Aorta (tissue), 5 donors: Measurements from ENCODE around the gene CPA3. TPM values are rescaled to one million over a fixed set of nuclear protein-coding genes. Genes with fewer than 3 reads are reported as not detected.

Source experiments
- ATAC-seq: fragments of 200-7000 bp; cut with Tn5 transposase; one replicate; pipeline ENCODE4 v1.9.1; 2022; ENCODE audit warnings: moderate library complexity; ENCODE audit not compliant: low FRiP score
- DNase-seq, 2 donors: peaks; one replicate each; pipeline ENCODE4 v3.0.0-alpha.2; 2020
- H3K27ac ChIP-seq, 2 donors: one replicate each; pipeline ENCODE4 v1.5.1; 2013; ENCODE audit warnings: low read length in 2 of 2, mild to moderate bottlenecking in 2 of 2, moderate library complexity in 2 of 2, control low read depth in 1 of 2, inconsistent platforms in 1 of 2, low read depth in 1 of 2
- H3K27me3 ChIP-seq, 2 donors: one replicate each; pipeline ENCODE4 v1.6.1; 2013; ENCODE audit warnings: control low read depth in 1 of 2, low read length in 1 of 2, mild to moderate bottlenecking in 1 of 2, moderate library complexity in 1 of 2; ENCODE audit not compliant: insufficient read depth in 2 of 2, control insufficient read depth in 1 of 2
- H3K36me3 ChIP-seq, 2 donors: one replicate each; pipeline ENCODE4 v1.6.1; 2013; ENCODE audit warnings: control low read depth in 1 of 2, low read length in 1 of 2, mild to moderate bottlenecking in 1 of 2; ENCODE audit not compliant: insufficient read depth in 2 of 2, control insufficient read depth in 1 of 2
- H3K4me1 ChIP-seq, 2 donors: one replicate each; pipeline ENCODE4 v1.6.1; 2013; ENCODE audit warnings: low read length in 2 of 2, control low read depth in 1 of 2, mild to moderate bottlenecking in 1 of 2, moderate library complexity in 1 of 2; ENCODE audit not compliant: insufficient read depth in 2 of 2, control insufficient read depth in 1 of 2
- H3K4me3 ChIP-seq, 2 donors: one replicate each; pipeline ENCODE4 v1.5.1; 2013; ENCODE audit warnings: low read length in 2 of 2, control low read depth in 1 of 2, mild to moderate bottlenecking in 1 of 2
- H3K9me3 ChIP-seq: one replicate; pipeline ENCODE4 v1.6.1; 2013; ENCODE audit warnings: mild to moderate bottlenecking, low read length; ENCODE audit not compliant: control insufficient read depth
- WGBS, 2 donors: extraction: QIAGEN DNeasy Blood & Tissue Kit; methylation state at CpG; one replicate each; pipeline ENCODE4 v1.1.7; 2013; 5-methylcytosine and 5-hydroxymethylcytosine counted together
- intact Hi-C, 2 donors: fragments of 100-400 bp; cut with DNase I; formaldehyde crosslinking; loops; one replicate each; pipeline versions ENCODE4 v1.14.2 to v1.15.0; 2022
- polyA plus RNA-seq, 2 donors: library from polyadenylated mRNA; stranded (reverse); fragments of 200-250 nt; gene quantifications; one replicate each; pipeline ENCODE4 v1.2.3, GENCODE V29; 2013
- total RNA-seq, 2 donors: library from RNA; stranded (reverse); fragmentation: NEBNext Ultra II Directional; extraction: Animal tissue kit (Norgen Biotek cat#: 25700); gene quantifications; one replicate each; pipeline ENCODE4 v1.2.1, GENCODE V29; 2021
- donor health status: healthy with polysubstance abuse.
- donor health status: Bipolar disorder and iron deficiency.
- donor health status: DM: no; HTN: no; CAD: no.
- donor health status: DM: no; HTN: no; CAD: no.
- donor health status: DM: yes; HTN: yes; CAD: no.

CPA3 gene
- total and polyA plus RNA-seq, 4 donors, result 0.69 to 20.5 (median 4.3) TPM

DNA sequence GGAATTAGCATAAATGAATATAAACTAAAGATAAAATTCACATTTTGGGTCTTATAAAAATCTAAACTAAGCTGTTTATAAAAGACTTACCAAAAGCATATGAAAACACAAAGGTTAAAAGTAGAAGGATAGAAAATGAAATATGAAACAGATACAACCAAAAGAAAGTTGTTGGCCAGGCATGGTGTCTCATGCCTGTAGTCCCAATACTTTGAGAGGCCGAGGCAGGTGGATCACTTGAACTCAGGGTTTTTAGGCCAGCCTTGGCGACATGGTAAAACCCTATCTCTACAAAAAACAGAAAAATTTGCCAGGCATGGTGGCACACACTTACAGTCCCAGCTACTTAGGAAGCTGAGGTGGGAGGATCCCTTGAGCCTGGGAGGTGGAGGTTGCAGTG lies 51.0 kb downstream of the CPA3 start:
- H3K4me1 ChIP-seq, result no peaks in the 10 kb centered on the region
- intact Hi-C loops, result loop anchor here in 1 of 2 donors (10.0 kb wide), 1 partner anchor 1461 kb away; no protein-coding TSS in a partner anchor
- DNase-seq, result no peak
- ATAC-seq, result no peak
- no peak overlapping the region for H3K4me3 ChIP-seq
- H3K36me3 ChIP-seq, result no peaks in the 10 kb centered on the region
- 93 to 97% methylated on average over 2 of the region's 2 CpGs for WGBS, 2 donors
- no peaks in the 10 kb centered on the region for H3K27me3 ChIP-seq
- peaks cover 3% of the 10 kb centered on the region for H3K9me3 ChIP-seq
- no peak overlapping the region for H3K27ac ChIP-seq

DNA sequence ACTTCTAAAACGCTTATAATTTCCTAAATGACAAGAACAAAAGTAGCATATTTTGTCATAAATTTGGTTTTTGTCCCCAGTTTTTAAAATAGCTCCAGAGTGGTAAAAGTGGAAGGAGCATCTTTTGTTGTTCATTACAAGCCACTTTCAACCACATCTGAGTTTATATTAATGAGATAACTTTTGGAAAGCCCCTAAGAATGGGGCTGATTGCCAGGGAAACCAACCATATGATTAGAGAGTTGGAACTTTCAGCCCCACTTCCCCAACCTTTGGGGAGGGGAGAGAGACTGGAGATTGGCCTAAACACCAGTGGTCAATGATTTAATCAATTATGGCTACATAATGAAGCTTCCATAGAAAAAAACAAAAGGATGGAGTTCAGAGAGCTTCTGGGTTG lies 57.4 kb downstream of the CPA3 start:
- Histone ChIP-seq H3K4me1 (no peaks in the 10 kb centered on the region), H3K36me3 (no peaks in the 10 kb centered on the region), H3K27me3 (no peaks in the 10 kb centered on the region), H3K27ac (no peak overlapping the region), H3K4me3 (no peak overlapping the region), H3K9me3 (peaks cover 3% of the 10 kb centered on the region)
- WGBS, 2 donors, result 70 to 71% methylated on average over 1 of the region's 1 CpG
- no peak for ATAC-seq
- intact Hi-C loops, result no loop called here
- no peak for DNase-seq

GRCh38 chr3:148923592-148923991 lies 58.5 kb downstream of the CPA3 start:
- intact Hi-C loops, result no loop called here
- ATAC-seq, result no peak
- Histone ChIP-seq H3K4me1 (no peaks in the 10 kb centered on the region), H3K27ac (no peak overlapping the region), H3K36me3 (no peaks in the 10 kb centered on the region), H3K9me3 (peaks cover 3% of the 10 kb centered on the region), H3K27me3 (no peaks in the 10 kb centered on the region), H3K4me3 (no peak overlapping the region)
- no peak for DNase-seq

DNA sequence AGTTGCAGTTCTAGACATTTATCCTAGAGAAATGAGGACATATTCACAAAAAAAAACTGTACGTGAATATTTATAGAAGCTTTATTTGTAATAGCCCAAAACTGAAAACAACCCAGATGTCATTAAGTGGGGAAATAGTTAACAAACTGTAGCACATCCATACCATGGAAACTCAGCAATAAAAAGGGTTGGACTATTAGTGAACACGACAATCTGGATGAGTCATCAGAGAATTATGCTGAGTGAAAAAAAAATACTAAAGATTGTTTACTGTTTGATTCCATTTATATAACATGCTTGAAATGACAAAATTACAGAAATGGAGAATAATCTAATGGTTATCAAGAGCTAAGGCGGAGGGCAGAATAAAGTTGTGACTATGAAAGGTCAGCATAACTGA lies 59.5 kb downstream of the CPA3 start:
- DNase-seq (no peak), ATAC-seq (no peak)
- H3K36me3 ChIP-seq, result no peaks in the 10 kb centered on the region
- H3K27ac ChIP-seq, result no peak overlapping the region
- no peaks in the 10 kb centered on the region for H3K4me1 ChIP-seq
- intact Hi-C loops, result no loop called here
- H3K4me3 ChIP-seq, result no peak overlapping the region
- WGBS, 2 donors, result 37 to 41% methylated on average over 3 of the region's 3 CpGs
- peaks cover 3% of the 10 kb centered on the region for H3K9me3 ChIP-seq
- H3K27me3 ChIP-seq, result no peaks in the 10 kb centered on the region

GRCh38 chr3:148925845-148926244 lies 60.7 kb downstream of the CPA3 start:
- H3K27me3 ChIP-seq, result no peaks in the 10 kb centered on the region
- WGBS, 2 donors, result 79 to 81% methylated on average over 5 of the region's 5 CpGs

GRCh38 chr3:148930752-148931151 lies 65.7 kb downstream of the CPA3 start:
- Histone ChIP-seq H3K4me3 (no peak overlapping the region), H3K4me1 (no peaks in the 10 kb centered on the region), H3K27ac (no peak overlapping the region), H3K27me3 (peaks cover 0 to 2% of the 10 kb centered on the region in 2 donors), H3K36me3 (no peaks in the 10 kb centered on the region), H3K9me3 (no peaks in the 10 kb centered on the region)
- ATAC-seq (no peak), DNase-seq (no peak)
- intact Hi-C loops, result no loop called here
- WGBS, 2 donors, result 76 to 78% methylated on average over 3 of the region's 3 CpGs

More at GRCh38 chr3:148925845-148926244, 60.7 kb downstream of the CPA3 start:
- DNase-seq (no peak), ATAC-seq (no peak)
- Histone ChIP-seq H3K4me3 (no peak overlapping the region), H3K9me3 (no peaks in the 10 kb centered on the region), H3K4me1 (no peaks in the 10 kb centered on the region), H3K27ac (no peak overlapping the region), H3K36me3 (no peaks in the 10 kb centered on the region)
- intact Hi-C loops, result no loop called here

GRCh38 chr3:148931574-148931973 lies 66.5 kb downstream of the CPA3 start:
- no peaks in the 10 kb centered on the region for H3K4me1 ChIP-seq
- peaks cover 0 to 2% of the 10 kb centered on the region in 2 donors for H3K27me3 ChIP-seq
- intact Hi-C loops, result no loop called here
- ATAC-seq (no peak), DNase-seq (no peak)
- no peak overlapping the region for H3K4me3 ChIP-seq
- WGBS, 2 donors, result 91 to 95% methylated on average over 4 of the region's 4 CpGs
- H3K36me3 ChIP-seq, result no peaks in the 10 kb centered on the region
- no peaks in the 10 kb centered on the region for H3K9me3 ChIP-seq
- no peak overlapping the region for H3K27ac ChIP-seq

- intact Hi-C loops, result no loop called here
- no peaks in the 10 kb centered on the region for H3K36me3 ChIP-seq
- H3K9me3 ChIP-seq, result no peaks in the 10 kb centered on the region
- no peak overlapping the region for H3K4me3 ChIP-seq
- no peak for ATAC-seq
- DNase-seq, result no peak
- H3K27ac ChIP-seq, result no peak overlapping the region
- H3K4me1 ChIP-seq, result no peaks in the 10 kb centered on the region
- peaks cover 0 to 2% of the 10 kb centered on the region in 2 donors for H3K27me3 ChIP-seq
- WGBS, 2 donors, result 69 to 76% methylated on average over 3 of the region's 3 CpGs
These were observed 67.9 kb downstream of the CPA3 start for GRCh38 chr3:148932972-148933371.

- no peak overlapping the region for H3K4me3 ChIP-seq
These were observed 72.6 kb downstream of the CPA3 start for GRCh38 chr3:148937467-148938255.

More at GRCh38 chr3:148937467-148938255, 72.6 kb downstream of the CPA3 start:
- ATAC-seq (no peak), DNase-seq (no peak)
- H3K9me3 ChIP-seq, result no peaks in the 10 kb centered on the region
- intact Hi-C loops, result no loop called here
- peaks cover 0 to 2% of the 10 kb centered on the region in 2 donors for H3K27me3 ChIP-seq
- no peak overlapping the region for H3K27ac ChIP-seq
- no peaks in the 10 kb centered on the region for H3K36me3 ChIP-seq
- 71 to 75% methylated on average over 10 of the region's 10 CpGs for WGBS, 2 donors
- H3K4me1 ChIP-seq, result no peaks in the 10 kb centered on the region
